ENCODE measurements around the gene PKNOX2.

DNA sequence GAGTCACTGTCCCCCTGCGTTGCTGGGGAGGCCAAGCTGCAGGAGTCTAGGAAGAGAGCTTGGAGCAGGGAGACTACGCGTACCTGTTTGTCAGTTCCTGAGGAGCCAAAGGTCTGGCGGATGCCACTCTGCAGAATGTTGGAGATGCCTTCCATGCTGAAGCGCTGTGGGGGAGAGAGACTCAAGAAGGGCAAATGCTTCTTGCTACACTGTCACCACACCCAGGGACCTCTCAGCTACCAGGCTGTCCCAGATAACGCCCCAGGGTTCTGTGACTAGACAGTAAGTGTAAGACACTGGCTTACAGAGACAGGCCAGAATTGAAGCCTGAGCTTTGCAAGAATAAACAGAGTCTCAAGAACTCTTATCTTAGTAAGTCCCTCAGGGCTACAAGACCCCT, 289.5 kb downstream of the PKNOX2 start:
- no peak for TF ChIP-seq POLR2A (IDR thresholded peaks at IDR 0.05)
- TF ChIP-seq, protein P1, sequence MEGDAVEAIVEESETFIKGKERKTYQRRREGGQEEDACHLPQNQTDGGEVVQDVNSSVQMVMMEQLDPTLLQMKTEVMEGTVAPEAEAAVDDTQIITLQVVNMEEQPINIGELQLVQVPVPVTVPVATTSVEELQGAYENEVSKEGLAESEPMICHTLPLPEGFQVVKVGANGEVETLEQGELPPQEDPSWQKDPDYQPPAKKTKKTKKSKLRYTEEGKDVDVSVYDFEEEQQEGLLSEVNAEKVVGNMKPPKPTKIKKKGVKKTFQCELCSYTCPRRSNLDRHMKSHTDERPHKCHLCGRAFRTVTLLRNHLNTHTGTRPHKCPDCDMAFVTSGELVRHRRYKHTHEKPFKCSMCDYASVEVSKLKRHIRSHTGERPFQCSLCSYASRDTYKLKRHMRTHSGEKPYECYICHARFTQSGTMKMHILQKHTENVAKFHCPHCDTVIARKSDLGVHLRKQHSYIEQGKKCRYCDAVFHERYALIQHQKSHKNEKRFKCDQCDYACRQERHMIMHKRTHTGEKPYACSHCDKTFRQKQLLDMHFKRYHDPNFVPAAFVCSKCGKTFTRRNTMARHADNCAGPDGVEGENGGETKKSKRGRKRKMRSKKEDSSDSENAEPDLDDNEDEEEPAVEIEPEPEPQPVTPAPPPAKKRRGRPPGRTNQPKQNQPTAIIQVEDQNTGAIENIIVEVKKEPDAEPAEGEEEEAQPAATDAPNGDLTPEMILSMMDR (IDR thresholded peaks at IDR 0.05): no peak
